Measurements from ENCODE around the gene DRG2. TPM values are rescaled to one million over a fixed set of nuclear protein-coding genes. Genes with fewer than 3 reads are reported as not detected.
A peak's percentile ranks its signal among the peaks of the same experiment; 100 is the strongest.

DRG2 gene
- total RNA-seq: 14.3 TPM

GRCh38 chr17:18087610-18088491 lies at the start of gene DRG2:
DRG2 (plus strand) TSS chr17:18087948; CDS start chr17:18088024, 76 bp downstream.
- FAIRE-seq (no peak), DNase-seq (ENCODE audit: low spot score in 2 of 2) (peak; percentile 81 to 94)

GRCh38 chr17:18038149-18038850 lies 49.4 kb upstream of the DRG2 start:
- no peak for FAIRE-seq
- no peak for DNase-seq (ENCODE audit: low spot score in 2 of 2)

DNA sequence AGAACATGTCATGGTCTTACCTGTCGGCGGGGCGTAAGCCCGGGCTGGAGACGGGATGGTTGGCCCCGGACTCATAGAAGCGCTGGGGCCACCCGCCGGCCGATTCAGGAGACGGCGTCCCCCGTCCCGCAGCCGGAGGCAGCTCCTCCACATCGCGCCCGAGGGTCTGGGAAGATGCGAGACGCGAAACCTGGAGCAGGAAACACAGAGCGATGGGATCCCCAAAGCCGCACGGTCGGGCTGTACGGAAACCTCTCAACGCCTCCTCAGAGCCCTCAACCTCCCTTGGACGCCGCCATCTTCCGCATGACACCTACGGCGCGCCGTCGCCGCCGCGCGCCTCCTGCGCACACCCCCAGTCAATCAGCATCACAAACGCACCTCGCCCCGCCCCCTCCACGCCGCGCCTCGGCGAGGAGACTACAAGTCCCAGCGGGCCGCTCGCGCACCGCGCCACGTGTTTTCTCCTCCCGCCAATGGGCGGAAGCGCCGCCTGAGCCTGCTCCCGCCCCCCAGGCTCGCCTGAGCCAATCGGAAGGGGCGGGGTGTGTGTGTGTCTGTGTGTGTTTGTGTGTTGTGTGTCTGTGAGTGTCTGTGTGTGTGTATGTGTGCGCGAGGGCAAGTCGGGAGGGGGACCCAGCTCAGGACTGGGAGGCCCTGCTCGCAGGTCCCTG lies 48.8 kb upstream of the DRG2 start, which contains the start of the genes ATPAF2 and GID4:
ATPAF2 (minus strand) TSS at position 308 of the 674 bp plus-strand sequence; CDS start at position 153, 155 bp downstream.
GID4 (plus strand) TSS at position 548 of the 674 bp plus-strand sequence; CDS start at position 605, 57 bp downstream.
- DNase-seq (ENCODE audit: low spot score in 2 of 2) (peak; percentile 99), FAIRE-seq (peak; percentile 57)

GRCh38 chr17:18039535-18040260 lies 48.0 kb upstream of the DRG2 start:
- peak in 1 of 2 donors; percentile 88 for DNase-seq (ENCODE audit: low spot score in 2 of 2)
- FAIRE-seq: no peak

- DNase-seq (ENCODE audit: low spot score in 2 of 2): no peak
- no peak for FAIRE-seq
Measured at GRCh38 chr17:18040261-18040858, 47.4 kb upstream of the DRG2 start.

GRCh38 chr17:18041776-18042175 lies 46.0 kb upstream of the DRG2 start:
- no peak for FAIRE-seq
- no peak for DNase-seq (ENCODE audit: low spot score in 2 of 2)

DNA sequence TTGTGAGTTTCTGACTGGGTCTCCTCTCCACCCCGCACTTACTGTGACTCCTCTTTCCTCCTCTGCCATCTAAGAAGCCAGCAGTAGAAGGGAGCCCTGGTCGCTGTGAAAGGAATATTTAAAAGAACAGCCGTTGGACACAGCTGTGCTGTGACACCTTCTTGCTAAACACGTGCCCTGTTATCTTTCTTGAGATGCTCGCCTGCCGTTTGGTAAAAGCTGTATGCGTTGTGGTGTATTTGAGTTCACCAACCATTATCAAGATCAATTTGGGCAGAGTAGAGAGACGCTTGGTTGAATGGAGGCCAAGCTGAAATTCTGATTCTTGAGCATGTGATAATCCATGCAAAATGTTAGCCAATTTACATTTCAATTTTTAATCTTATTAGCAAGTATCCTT lies 44.8 kb upstream of the DRG2 start:
- DNase-seq (ENCODE audit: low spot score in 2 of 2) (no peak), FAIRE-seq (no peak)

DNA sequence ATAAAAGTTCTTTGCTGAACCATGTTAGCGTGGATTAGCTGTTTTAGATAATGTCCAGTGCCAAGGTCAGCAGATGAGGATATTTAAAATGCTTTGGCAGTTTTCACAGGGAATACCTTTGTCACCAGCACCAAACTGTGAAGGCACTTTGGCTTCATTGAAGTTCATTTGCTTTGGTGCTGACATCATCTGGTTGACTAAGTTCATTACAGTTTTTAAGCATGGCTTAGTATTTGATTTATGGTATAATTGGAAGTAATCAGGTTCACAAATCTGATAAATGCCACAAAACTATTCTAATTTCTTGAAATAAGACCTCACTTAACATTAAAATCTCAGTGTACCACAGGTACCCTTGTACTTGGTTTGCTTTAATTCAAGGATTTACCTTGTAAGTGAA lies 44.3 kb upstream of the DRG2 start:
- FAIRE-seq (no peak), DNase-seq (ENCODE audit: low spot score in 2 of 2) (peak in 1 of 2 donors; percentile 41)

DNA sequence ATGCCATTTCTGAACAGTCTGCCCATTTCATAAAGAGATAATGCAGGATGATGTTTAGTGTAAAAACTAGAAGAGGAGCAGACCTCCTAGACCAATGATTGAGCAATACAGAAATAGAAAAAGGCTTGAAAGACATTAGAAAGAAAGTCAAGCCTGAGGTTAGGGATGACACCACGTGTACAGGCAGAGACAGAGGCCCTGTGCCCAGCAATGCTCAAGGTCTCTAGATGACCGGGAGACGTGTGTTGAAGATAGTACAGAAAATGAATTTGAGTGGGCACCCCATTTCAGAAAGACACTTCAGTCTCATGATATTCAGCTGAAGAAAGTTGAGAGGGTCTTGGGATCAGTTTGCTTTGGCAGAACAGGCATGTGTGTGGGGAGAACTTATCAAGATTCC lies 43.1 kb upstream of the DRG2 start:
- DNase-seq (ENCODE audit: low spot score in 2 of 2) (no peak), FAIRE-seq (no peak)

GRCh38 chr17:18045691-18046350 lies 41.9 kb upstream of the DRG2 start:
- no peak for DNase-seq (ENCODE audit: low spot score in 2 of 2)
- FAIRE-seq: no peak

- no peak for DNase-seq (ENCODE audit: low spot score in 2 of 2)
- FAIRE-seq: no peak
Measured at GRCh38 chr17:18055597-18055996, 32.2 kb upstream of the DRG2 start.

DNA sequence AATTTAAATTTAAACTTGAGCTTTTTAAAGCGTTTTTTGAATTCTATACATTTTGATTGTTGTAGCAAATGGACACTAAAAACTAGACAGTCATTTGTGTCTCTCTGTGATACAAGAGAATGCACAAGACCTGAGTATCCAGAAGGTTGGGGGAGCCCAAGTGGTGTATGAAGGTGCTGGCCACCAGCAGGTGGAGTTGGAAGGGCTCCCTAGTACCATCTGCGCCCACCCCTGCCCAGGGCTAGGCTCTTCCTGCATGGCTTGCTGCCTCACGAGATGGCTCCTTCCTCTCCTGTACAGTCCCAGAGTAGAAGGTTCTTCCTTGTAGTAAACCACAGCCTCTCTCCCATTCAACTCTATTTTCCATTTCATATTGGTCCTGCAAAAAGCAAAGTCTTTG lies 31.5 kb upstream of the DRG2 start:
- DNase-seq (ENCODE audit: low spot score in 2 of 2): no peak

GRCh38 chr17:18059283-18059682 lies 28.5 kb upstream of the DRG2 start:
- FAIRE-seq (no peak), DNase-seq (ENCODE audit: low spot score in 2 of 2) (no peak)

More for the DNA sequence above, 31.5 kb upstream of the DRG2 start:
- no peak for FAIRE-seq

GRCh38 chr17:18064053-18064452 lies 23.7 kb upstream of the DRG2 start:
- DNase-seq (ENCODE audit: low spot score in 2 of 2) (no peak), FAIRE-seq (no peak)

- DNase-seq (ENCODE audit: low spot score in 2 of 2) (no peak), FAIRE-seq (no peak)
Measured at GRCh38 chr17:18065546-18065945, 22.2 kb upstream of the DRG2 start.

DNA sequence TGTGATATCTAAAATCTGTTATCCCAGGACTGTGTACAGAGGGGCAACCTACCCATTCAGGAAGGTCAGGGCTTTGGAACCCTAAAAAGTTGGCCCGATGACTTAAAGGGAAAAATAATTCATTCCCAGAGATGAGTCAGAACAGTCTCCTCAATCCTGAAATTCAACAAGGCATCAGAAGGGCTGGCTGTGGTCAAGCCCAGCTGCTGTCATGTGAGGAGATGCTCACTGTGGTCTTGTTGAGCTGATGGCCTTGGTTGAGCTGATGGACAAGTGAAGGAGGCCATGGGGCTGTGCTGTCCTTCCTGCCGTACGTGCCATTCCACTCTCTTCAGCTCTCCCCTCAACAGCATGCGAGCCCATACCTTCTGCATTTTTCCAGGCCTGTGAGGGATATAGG lies 20.9 kb upstream of the DRG2 start:
- no peak for DNase-seq (ENCODE audit: low spot score in 2 of 2)
- FAIRE-seq: no peak

GRCh38 chr17:18069101-18069500 lies 18.6 kb upstream of the DRG2 start:
- no peak for FAIRE-seq

GRCh38 chr17:18070861-18071340 lies 16.8 kb upstream of the DRG2 start:
- FAIRE-seq (no peak), DNase-seq (ENCODE audit: low spot score in 2 of 2) (no peak)

More at GRCh38 chr17:18069101-18069500, 18.6 kb upstream of the DRG2 start:
- no peak for DNase-seq (ENCODE audit: low spot score in 2 of 2)

- FAIRE-seq (no peak), DNase-seq (ENCODE audit: low spot score in 2 of 2) (no peak)
Measured at GRCh38 chr17:18071751-18072150, 16.0 kb upstream of the DRG2 start.

Measured in frontal cortex (tissue), 4 donors.